ENCODE results near the gene RPL23. TPM values are rescaled to one million over a fixed set of nuclear protein-coding genes. Genes with fewer than 3 reads are reported as not detected.

The RPL23 gene
- total RNA-seq, 1 experiment from 2014 or later = 1,201 TPM

DNA sequence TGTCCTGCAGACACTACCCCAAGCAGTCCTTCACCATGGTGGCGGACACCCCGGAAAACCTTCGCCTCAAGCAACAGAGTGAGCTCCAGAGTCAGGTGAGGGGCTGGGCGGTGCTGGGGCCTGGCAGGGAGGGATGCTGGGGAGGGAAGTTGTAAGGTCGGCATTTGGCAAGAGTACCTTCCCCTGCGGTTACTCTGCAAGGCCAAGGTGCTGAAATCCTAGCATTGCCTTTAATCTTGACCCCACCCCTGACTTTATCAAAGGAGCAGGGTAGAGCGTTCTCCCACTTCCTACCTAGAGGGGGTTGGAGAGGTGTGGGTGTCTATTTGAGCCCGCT is 36.9 kb upstream of the RPL23 start:
- Histone ChIP-seq H3K36me3 (replicated peaks; ENCODE audit: control insufficient read depth, insufficient read depth, low read length) (peaks cover 21% of the 10 kb centered on the region), H3K27me3 (ENCODE audit: control insufficient read depth, insufficient read depth, low read length) (no peaks in the 10 kb centered on the region), H3K4me3 (ENCODE audit: insufficient read depth, low read depth, low read length) (no peak overlapping the region)
- DNase-seq = no peak

DNA sequence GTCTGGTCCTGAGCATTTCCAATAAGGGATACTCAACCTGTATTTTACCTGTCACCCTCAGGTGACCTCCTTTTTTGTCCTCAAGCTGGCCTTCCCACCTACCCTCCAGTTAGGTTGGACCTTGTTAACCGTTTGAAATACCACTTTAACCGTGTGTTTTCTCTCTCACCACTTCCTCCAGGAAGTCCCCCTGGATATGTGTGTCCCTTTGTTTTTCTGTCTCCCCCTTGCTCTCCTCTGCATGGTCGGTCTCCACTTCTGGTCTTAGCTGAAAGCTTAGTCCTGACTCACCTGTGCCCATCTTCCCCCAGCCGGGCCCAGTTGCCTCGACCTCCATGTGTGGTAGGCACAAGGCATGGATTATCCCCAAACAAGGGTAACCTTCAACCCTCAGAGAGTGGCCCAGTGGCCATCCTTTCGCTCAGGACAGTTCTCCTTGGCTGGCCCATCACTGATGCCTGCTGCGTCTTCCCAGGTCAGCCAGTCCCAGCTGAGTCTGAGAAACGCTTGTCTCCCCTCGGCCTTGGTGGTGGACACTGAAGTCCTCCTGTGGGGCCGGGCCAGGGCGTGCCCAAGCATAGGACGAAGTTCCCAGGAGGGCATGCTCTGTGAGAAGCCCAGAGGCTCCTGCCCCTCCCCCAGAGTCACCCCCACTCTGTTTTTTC is 36.4 kb upstream of the RPL23 start:
- no peak for DNase-seq
- Histone ChIP-seq H3K36me3 (replicated peaks; ENCODE audit: control insufficient read depth, insufficient read depth, low read length) (peaks cover 24% of the 10 kb centered on the region), H3K4me3 (ENCODE audit: insufficient read depth, low read depth, low read length) (no peak overlapping the region), H3K27me3 (ENCODE audit: control insufficient read depth, insufficient read depth, low read length) (no peaks in the 10 kb centered on the region)

DNA sequence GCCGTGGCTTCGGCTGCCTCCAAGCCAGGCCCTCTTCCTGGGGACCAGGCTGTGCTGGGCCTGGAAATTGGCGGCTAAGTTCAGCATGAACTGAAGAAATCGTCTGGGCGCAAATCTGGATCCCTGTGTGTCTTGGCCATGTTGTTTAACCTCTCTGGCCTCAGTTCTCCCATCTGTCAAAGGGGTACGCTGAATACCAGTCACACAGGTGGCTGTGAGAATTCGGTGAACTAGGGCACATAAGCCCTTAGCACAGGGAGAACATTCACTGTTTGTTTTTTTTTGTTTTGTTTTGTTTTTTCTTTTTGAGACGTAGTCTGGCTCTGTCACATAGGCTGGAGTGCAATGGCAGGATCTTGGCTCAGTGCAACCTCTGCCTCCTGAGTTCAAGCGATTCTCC is 35.3 kb upstream of the RPL23 start:
- H3K27me3 ChIP-seq (ENCODE audit: control insufficient read depth, insufficient read depth, low read length) = no peaks in the 10 kb centered on the region
- H3K36me3 ChIP-seq (replicated peaks; ENCODE audit: control insufficient read depth, insufficient read depth, low read length) = peaks cover 22% of the 10 kb centered on the region
- DNase-seq = no peak
- H3K4me3 ChIP-seq (ENCODE audit: insufficient read depth, low read depth, low read length) = no peak overlapping the region

DNA sequence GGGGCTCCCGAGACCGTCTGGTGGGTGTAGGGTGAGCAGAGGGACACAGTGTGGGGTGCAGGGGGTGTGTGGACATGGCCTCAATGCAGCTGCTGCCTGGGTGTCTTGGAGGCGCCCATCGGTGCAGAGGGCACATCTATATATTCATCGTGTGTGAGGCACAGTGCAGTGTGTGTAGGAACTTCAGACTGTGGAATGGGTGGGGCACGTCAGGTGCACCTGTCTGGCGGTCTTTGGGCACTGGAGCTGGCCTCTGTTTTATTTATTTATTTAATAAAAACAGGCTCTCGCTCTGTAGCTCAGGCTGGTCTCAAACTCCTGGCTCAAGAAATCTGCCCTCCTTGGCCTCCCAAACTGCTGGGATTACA is 33.1 kb upstream of the RPL23 start:
- Histone ChIP-seq H3K36me3 (replicated peaks; ENCODE audit: control insufficient read depth, insufficient read depth, low read length) (peaks cover 19% of the 10 kb centered on the region), H3K4me3 (ENCODE audit: insufficient read depth, low read depth, low read length) (no peak overlapping the region), H3K27me3 (ENCODE audit: control insufficient read depth, insufficient read depth, low read length) (no peaks in the 10 kb centered on the region)
- no peak for DNase-seq

DNA sequence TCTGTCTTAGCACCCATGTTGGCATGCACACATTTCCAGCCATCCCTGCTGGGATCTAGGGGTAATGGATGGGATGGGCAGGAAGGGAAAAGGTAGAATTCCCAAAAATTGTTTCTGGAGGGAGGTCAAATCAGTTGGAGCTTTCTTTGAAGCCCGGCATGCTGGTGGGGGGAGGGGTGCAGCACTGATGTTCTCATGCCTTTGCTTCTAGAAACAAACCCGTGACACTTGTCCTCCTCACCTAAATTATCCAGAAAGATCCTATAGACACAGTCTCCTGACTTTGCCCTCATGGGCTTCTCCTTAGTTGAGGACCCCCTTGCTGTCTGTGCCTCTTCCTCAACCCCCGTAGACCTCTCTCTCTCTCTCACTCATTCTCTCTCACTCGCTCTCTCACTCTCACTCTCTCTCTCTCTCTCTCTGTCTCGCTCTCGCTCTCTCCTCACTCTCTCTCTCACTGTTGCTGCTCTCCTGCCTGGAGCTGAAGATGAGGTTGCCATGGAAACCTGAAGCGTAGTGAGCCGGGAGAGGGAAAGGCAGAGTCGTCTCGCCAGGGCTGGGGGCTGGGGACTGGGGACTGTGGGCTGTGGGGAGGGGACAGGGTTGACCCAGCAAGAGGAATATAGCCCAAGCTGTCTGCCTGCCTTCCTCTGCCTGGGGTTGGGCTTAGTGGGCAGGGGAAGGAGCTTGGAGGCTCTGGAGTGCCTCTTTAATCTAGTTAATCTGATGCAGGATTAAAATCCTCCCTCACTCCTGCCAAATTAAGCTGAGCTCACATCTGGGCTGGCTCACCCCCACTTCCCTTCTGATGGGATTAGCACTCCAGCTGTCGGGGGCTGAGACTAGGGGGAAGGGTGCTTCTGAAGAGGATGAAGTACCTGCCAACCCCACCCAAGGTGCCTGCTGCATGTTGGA is 32.5 kb upstream of the RPL23 start:
- Histone ChIP-seq H3K4me3 (ENCODE audit: insufficient read depth, low read depth, low read length) (no peak overlapping the region), H3K27me3 (ENCODE audit: control insufficient read depth, insufficient read depth, low read length) (no peaks in the 10 kb centered on the region), H3K36me3 (replicated peaks; ENCODE audit: control insufficient read depth, insufficient read depth, low read length) (peaks cover 16% of the 10 kb centered on the region)
- DNase-seq = peak; percentile 82

DNA sequence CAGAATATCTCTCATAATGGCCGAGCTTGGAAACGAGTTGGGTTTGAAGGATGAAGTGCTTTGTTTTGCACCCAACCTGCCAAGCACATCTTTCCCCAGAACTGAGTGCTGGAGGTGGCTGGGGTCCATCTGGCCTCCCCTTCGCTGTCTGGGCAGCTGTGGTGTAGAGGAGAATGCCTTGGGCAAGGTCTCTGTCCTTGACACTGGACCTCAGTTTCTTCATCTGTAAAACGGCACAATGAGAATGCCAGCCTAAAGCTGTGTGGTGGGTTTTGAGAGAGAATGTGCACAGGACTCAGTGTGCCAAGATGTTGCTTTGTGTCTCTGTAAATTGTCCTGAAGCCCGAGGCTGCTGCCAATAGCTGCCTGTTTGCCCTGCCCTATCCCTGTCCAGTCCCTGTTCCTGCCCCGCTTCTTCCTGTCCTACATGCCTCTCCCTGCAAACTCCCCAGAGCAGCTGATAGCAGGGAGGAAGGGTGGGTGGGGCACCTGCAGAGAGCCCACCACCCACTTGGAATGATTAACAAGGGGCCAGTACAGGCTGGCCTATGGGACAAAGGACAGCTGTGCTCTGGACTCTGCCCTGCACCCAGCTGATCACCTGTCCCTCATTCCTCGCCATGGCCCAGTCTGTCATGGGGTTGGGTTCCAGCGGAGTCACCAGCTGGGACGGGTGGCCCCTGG is 31.7 kb upstream of the RPL23 start:
- DNase-seq = no peak
- Histone ChIP-seq H3K27me3 (ENCODE audit: control insufficient read depth, insufficient read depth, low read length) (no peaks in the 10 kb centered on the region), H3K36me3 (replicated peaks; ENCODE audit: control insufficient read depth, insufficient read depth, low read length) (peaks cover 18% of the 10 kb centered on the region), H3K4me3 (ENCODE audit: insufficient read depth, low read depth, low read length) (no peak overlapping the region)

DNA sequence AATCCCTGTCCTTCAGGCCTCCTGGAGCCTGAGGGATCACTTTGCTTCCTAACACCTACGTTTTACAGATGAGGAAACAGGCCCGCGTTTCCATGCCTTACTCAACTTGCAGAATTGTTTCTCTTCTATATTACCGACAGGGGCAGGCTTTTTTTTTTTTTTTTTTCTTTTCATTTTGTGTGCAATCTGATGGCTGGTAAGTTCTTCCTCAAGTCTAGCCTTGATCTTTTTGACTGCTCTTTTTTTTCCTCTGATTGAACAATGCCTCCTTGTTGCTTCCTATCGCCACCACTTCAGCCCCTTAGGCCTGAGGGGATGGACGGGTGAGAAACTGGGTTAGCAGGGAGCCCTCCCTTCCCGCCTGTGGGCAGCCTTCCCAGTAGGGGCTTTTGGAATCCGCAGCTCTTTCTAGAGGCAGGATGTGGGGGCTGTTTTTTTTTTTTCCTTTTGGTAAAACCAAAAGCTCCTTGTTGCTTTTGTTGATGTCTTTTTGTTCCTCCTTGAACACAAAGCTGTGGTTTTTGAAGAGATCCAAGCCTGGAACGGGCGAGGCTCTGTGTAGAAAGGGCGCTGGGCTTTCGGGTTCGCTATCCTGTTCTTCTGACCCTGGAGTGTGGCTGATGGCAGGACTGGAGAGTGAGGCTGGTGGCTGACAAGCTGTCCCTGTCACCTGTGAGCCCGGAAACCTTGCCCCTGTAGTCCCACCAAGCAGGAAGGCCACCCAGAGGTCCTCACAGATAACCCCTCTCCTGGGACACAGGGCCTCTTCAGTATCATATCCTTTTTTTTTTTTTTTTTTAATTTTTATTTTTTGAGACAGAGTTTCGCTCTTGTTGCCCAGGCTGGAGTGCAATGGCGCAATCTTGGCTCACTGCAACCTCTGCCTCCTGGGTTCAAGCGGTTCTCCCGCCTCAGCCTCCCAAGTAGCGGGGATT is 30.3 kb upstream of the RPL23 start:
- DNase-seq = no peak
- peaks cover 16% of the 10 kb centered on the region for H3K36me3 ChIP-seq (replicated peaks; ENCODE audit: control insufficient read depth, insufficient read depth, low read length)
- H3K4me3 ChIP-seq (ENCODE audit: insufficient read depth, low read depth, low read length) = no peak overlapping the region
- no peaks in the 10 kb centered on the region for H3K27me3 ChIP-seq (ENCODE audit: control insufficient read depth, insufficient read depth, low read length)

DNA sequence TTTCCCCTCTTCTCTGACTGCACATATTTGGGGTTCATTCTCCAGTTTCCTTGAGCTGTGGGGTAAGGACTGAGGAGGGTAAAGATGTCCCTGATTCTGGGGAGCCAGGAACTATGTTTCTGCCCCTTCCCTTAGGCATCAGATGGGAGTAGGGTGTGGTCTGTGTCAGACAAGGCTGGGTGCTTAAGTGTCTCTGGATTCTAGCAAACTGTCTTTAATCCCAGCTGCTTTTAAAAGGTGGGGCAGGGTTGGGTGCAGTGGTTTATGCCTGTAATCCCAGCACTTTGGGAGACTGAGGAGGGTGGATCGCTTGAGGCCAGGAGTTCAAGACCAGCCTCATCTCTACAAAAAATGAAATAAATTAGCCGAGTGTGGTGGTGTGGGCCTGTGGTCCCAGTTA is 29.3 kb upstream of the RPL23 start:
- no peaks in the 10 kb centered on the region for H3K27me3 ChIP-seq (ENCODE audit: control insufficient read depth, insufficient read depth, low read length)
- DNase-seq = no peak
- peaks cover 18% of the 10 kb centered on the region for H3K36me3 ChIP-seq (replicated peaks; ENCODE audit: control insufficient read depth, insufficient read depth, low read length)
- H3K4me3 ChIP-seq (ENCODE audit: insufficient read depth, low read depth, low read length) = no peak overlapping the region

DNA sequence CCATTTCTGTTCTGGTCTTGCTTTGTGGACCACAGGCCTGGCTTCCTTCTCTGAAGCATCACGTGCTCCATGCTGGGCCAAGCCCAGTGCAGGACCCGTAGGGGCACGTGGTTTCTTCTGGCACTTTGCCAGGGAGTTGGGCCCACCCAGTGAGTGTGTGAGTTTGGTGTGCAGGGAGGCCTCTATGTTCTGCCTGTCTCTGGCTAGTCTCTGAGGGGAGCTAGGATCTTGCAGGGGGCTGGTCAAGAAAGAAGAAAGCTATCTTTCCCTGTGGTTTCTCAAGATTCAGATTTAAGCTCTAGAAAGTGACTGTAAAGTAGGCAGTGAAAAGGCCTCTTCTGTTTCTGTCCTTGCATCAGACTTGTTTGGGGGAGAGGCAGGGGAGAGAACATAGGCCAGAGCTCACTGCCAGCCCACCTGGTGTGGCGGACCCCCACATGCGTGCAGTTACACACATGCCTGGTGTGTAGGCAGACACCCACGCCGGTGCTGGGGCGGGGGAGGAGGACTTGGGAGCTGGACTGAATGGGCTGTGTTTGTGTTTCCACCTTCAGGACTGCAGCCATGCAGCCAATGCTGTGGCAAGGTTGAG is 28.2 kb upstream of the RPL23 start:
- no peak overlapping the region for H3K4me3 ChIP-seq (ENCODE audit: insufficient read depth, low read depth, low read length)
- DNase-seq = no peak
- H3K27me3 ChIP-seq (ENCODE audit: control insufficient read depth, insufficient read depth, low read length) = no peaks in the 10 kb centered on the region
- peaks cover 19% of the 10 kb centered on the region for H3K36me3 ChIP-seq (replicated peaks; ENCODE audit: control insufficient read depth, insufficient read depth, low read length)

DNA sequence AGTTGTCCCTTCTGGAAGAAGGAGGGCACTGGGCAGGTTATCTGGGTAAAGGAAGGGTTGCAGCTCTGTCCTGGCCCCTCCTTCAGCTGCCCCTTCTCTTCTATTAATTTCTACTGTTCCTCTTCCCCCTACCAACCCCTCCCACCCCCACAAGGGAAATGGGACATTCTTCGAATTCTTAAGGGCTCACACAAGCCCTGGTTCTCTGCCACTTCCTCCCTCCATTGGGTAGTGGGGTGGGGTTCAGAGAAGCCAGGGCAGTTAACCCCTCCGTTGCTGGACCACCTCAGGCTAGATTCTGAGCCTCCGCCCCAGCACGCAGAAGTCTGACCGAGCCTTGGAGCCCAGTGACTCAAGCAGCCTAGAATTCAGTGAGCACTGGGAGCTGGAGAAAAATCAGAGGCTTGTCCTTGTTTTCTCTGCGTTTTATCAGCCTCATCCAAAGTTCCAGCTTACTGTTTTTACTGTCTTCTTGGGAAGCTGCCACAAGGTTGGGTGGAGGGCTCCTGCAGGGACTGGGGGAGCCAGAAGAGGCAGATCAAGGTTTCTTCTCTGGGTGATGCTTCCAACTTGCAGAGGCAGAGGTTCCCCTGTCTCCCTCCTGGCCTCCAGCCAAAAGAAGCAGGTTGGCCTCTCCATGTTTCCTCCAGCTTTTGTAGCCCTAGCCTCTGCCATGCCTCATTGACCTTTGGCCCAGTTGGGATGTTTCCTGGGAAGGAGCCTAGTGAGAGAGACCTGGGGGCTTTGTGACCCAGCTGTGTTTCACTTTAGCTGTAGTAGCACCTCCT is 26.6 kb upstream of the RPL23 start:
- Histone ChIP-seq H3K4me3 (ENCODE audit: insufficient read depth, low read depth, low read length) (no peak overlapping the region), H3K36me3 (replicated peaks; ENCODE audit: control insufficient read depth, insufficient read depth, low read length) (peaks cover 16% of the 10 kb centered on the region), H3K27me3 (ENCODE audit: control insufficient read depth, insufficient read depth, low read length) (no peaks in the 10 kb centered on the region)
- DNase-seq = peak; percentile 95

DNA sequence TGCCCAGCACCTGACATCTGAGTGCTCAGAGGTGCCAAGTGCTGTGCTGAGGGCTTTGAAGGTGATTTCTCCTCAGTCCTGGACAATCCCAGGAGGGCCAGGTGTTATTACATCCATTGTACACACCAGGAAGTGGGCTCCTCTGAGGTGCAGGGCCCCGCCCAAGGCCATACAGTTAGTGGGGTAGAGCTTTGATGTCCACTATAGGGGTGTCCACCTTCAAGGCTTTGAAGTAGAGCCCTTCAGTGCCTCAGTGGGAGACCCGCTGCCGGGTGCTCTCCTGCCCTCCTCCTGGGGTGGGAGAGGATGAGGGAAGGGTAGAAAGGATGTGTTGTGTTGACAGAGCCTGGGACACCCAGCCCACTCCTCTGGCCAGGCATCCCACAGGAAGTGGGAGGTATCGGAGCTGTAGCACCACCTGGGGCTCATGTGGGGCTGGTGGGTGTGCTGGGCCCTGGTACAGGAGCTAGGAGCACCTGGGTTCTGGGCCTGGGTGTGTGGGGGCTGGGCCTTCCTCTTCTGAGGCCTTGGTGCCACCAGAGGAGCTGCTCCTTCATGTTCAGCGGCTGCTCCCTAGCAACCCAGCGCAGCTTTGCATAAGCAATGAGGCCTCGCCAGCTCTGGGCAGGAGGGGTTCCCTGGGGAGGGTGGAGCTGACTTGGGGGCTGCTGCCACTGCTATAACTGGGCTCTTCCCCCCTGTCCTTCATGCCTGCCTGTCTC is 23.8 kb upstream of the RPL23 start:
- DNase-seq = peak; percentile 68
- no peak overlapping the region for H3K4me3 ChIP-seq (ENCODE audit: insufficient read depth, low read depth, low read length)
- H3K36me3 ChIP-seq (replicated peaks; ENCODE audit: control insufficient read depth, insufficient read depth, low read length) = peaks cover 12% of the 10 kb centered on the region
- no peaks in the 10 kb centered on the region for H3K27me3 ChIP-seq (ENCODE audit: control insufficient read depth, insufficient read depth, low read length)

DNA sequence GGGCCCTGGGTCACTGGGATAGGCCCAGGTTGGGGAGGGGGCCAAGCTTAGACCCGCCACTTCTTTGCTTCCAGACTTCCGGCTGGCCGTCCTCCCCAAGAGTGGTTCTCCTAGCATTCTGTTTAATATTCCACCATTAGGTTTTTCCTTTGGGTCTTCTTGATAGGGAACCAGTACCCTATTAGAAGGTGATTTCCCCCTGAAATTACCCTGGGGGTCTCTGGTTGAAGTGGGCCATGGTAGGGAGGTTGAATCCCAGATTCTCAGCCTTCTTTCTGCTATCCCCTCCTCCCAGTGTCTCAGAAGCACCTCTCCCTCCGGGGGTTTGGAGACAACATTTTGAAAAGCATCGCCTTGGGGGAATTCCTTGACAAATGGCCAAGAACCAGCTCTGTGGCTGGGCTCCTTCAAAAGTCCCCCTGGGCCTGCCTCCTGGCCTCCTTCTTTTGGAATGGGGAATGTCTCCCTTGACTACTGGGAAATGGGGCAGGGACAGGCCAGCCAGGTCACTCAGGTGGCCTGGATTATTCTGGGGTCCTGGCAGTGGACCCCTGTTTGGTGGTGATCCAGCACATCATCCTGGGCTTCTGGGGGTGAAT is 22.1 kb upstream of the RPL23 start:
- peak; percentile 39 for DNase-seq
- H3K36me3 ChIP-seq (replicated peaks; ENCODE audit: control insufficient read depth, insufficient read depth, low read length) = peaks cover 12% of the 10 kb centered on the region
- H3K27me3 ChIP-seq (ENCODE audit: control insufficient read depth, insufficient read depth, low read length) = no peaks in the 10 kb centered on the region
- no peak overlapping the region for H3K4me3 ChIP-seq (ENCODE audit: insufficient read depth, low read depth, low read length)
